ENCODE data around the gene MCRIP2. TPM values are rescaled to one million over a fixed set of nuclear protein-coding genes. Genes with fewer than 3 reads are reported as not detected.

Gene MCRIP2
- total and polyA plus RNA-seq, 2 experiments from 2014 or later, result 64.3 to 67.7 TPM

GRCh38 chr16:660132-660458, 18.5 kb downstream of the MCRIP2 start:
- DNase-seq (ENCODE audit: low spot score) (no peak), ATAC-seq (no peak)
- Mint-ChIP-seq H3K27me3 (ENCODE audit: insufficient read depth, low read depth, poor library complexity) (peaks cover 4% of the 10 kb centered on the region), H3K36me3 (ENCODE audit: low read depth) (peaks cover 8% of the 10 kb centered on the region; the same call in 1 of the 3 replicates), H3K27ac (no peak overlapping the region), H3K4me1 (no peaks in the 10 kb centered on the region), H3K4me3 (no peak overlapping the region), H3K9me3 (no peaks in the 10 kb centered on the region)
- Histone ChIP-seq H3K4me1 (ENCODE audit: insufficient read depth) (no peaks in the 10 kb centered on the region), H3K27me3 (ENCODE audit: insufficient read depth) (no peaks in the 10 kb centered on the region), H3F3A (replicated peaks; ENCODE audit: low read depth) (no peaks in the 10 kb centered on the region), H3K27ac (ENCODE audit: low read depth) (no peak overlapping the region), H3K4me2 (peak overlapping the region; percentile 48; the same call in 1 of the 2 replicates), H3K4me3 (no peak overlapping the region), H3K36me3 (ENCODE audit: insufficient read depth) (no peaks in the 10 kb centered on the region), H2AFZ (no peak overlapping the region), H3K9me2 (ENCODE audit: insufficient read depth) (no peaks in the 10 kb centered on the region), H3K79me2 (replicated peaks; ENCODE audit: insufficient read depth) (no peaks in the 10 kb centered on the region), H4K20me1 (replicated peaks; ENCODE audit: insufficient read depth) (no peaks in the 10 kb centered on the region)
- no peak for TF ChIP-seq EZH2phosphoT487 (IDR thresholded peaks at IDR 0.05; ENCODE audit: unreplicated experiment)
- TF ChIP-seq REST (IDR thresholded peaks at IDR 0.05; ENCODE audit: unreplicated experiment), result no peak
- no peak for TF ChIP-seq EZH2 (IDR thresholded peaks at IDR 0.05; ENCODE audit: low read depth, unreplicated experiment)
- no peak for TF ChIP-seq CTCF (conservative IDR thresholded peaks at IDR 0.05; ENCODE audit: low read depth in 2 of 2)
- no peak for TF ChIP-seq ZNF114 (CRISPR knock-in tag; IDR thresholded peaks at IDR 0.05)
- TF ChIP-seq JUNB (IDR thresholded peaks at IDR 0.05; ENCODE audit: unreplicated experiment), result no peak
- TF ChIP-seq ETS1 (IDR thresholded peaks at IDR 0.05), result no peak
- no peak for TF ChIP-seq NANOG (IDR thresholded peaks at IDR 0.05; ENCODE audit: borderline replicate concordance)
- TF ChIP-seq POLR2AphosphoS5 (IDR thresholded peaks at IDR 0.05; ENCODE audit: low read depth), result no peak
- TF ChIP-seq CREB1 (CRISPR knock-in tag; IDR thresholded peaks at IDR 0.05; ENCODE audit: low read depth), result no peak

All from GM23338 (cell line).